HG02623 (cell line): Measurements from ENCODE around the gene SULT2A1.
"Not testable (repeated sequence)": the region's sequence is repeated elsewhere in the genome, so short reads cannot be mapped to it uniquely, and the experiment has no call there.

Source experiments
- ATAC-seq: cut with Tn5 transposase; IDR thresholded peaks from one replicate; pipeline ENCODE4 v1.9.1; 2021; ENCODE audit warnings: moderate library complexity; ENCODE audit not compliant: unreplicated experiment

The SULT2A1 gene

GRCh38 chr19:47860602-47861297 lies 25.4 kb downstream of the SULT2A1 start:
- no peak for ATAC-seq

GRCh38 chr19:47859838-47860237 lies 26.3 kb downstream of the SULT2A1 start:
- not testable (repeated sequence) for ATAC-seq

GRCh38 chr19:47858646-47859285 lies 27.3 kb downstream of the SULT2A1 start, which contains the start of gene TPRX2:
Gene TPRX2 (plus strand): TSS chr19:47859235. CDS start chr19:47859247, 12 bp downstream.
- ATAC-seq = not testable (repeated sequence)

GRCh38 chr19:47858231-47858630 lies 27.9 kb downstream of the SULT2A1 start:
- not testable (repeated sequence) for ATAC-seq

GRCh38 chr19:47854459-47854858 lies 31.7 kb downstream of the SULT2A1 start:
- no peak for ATAC-seq

- no peak for ATAC-seq
Observed at GRCh38 chr19:47853003-47853402, 33.1 kb downstream of the SULT2A1 start.

- ATAC-seq = no peak
Observed at GRCh38 chr19:47848823-47849473, 37.2 kb downstream of the SULT2A1 start.

GRCh38 chr19:47848425-47848822 lies 37.7 kb downstream of the SULT2A1 start:
- ATAC-seq = no peak

- ATAC-seq = no peak
Observed at GRCh38 chr19:47842941-47843340, 43.2 kb downstream of the SULT2A1 start.

- no peak for ATAC-seq
Observed at GRCh38 chr19:47839913-47840312, 46.2 kb downstream of the SULT2A1 start.

GRCh38 chr19:47839411-47839810 lies 46.7 kb downstream of the SULT2A1 start:
- ATAC-seq = no peak

GRCh38 chr19:47836038-47836437 lies 50.1 kb downstream of the SULT2A1 start:
- no peak for ATAC-seq

- ATAC-seq = no peak
Observed at GRCh38 chr19:47832723-47833122, 53.4 kb downstream of the SULT2A1 start.

GRCh38 chr19:47826800-47827199 lies 59.3 kb downstream of the SULT2A1 start:
- ATAC-seq = no peak

- ATAC-seq = no peak
Observed at GRCh38 chr19:47824396-47824795, 61.7 kb downstream of the SULT2A1 start.

GRCh38 chr19:47821460-47822020 lies 64.6 kb downstream of the SULT2A1 start, which contains the start of gene CRX:
Gene CRX (plus strand): TSS chr19:47821937. CDS start chr19:47834444, 12,507 bp downstream.
- ATAC-seq = no peak
